Suprapubic skin (tissue), 4 donors: ENCODE measurements around the gene HOXC4.
"Not testable (repeated sequence)": the region's sequence is repeated elsewhere in the genome, so short reads cannot be mapped to it uniquely, and the experiment has no call there.

Source experiments
- POLR2A ChIP-seq, 2 donors: fragments of 450-650 bp; IDR thresholded peaks; one replicate each; pipeline ENCODE4 v1.6.1; 2017; ENCODE audit warnings: antibody characterized with exemption in 2 of 2, mild to moderate bottlenecking in 2 of 2, moderate library complexity in 2 of 2
- POLR2AphosphoS5 ChIP-seq, 3 donors: sonication (generic); formaldehyde crosslinking; IDR thresholded peaks; one replicate each; pipeline ENCODE4 v1.6.1; 2017; ENCODE audit warnings: antibody characterized with exemption in 3 of 3
- TF ChIP-seq, protein P1 (sequence below), 2 donors: fragments of 200-600 bp in 1 of 2; fragments of 450-650 bp in 1 of 2; sonication (generic) in 1 of 2; IDR thresholded peaks; one replicate each; pipeline ENCODE4 v1.5.1; 2016 to 2019; ENCODE audit warnings: antibody characterized with exemption in 2 of 2, mild to moderate bottlenecking in 1 of 2, moderate library complexity in 1 of 2

- not testable (repeated sequence) for TF ChIP-seq POLR2AphosphoS5, POLR2A (IDR thresholded peaks at IDR 0.05)
- TF ChIP-seq, protein P1, sequence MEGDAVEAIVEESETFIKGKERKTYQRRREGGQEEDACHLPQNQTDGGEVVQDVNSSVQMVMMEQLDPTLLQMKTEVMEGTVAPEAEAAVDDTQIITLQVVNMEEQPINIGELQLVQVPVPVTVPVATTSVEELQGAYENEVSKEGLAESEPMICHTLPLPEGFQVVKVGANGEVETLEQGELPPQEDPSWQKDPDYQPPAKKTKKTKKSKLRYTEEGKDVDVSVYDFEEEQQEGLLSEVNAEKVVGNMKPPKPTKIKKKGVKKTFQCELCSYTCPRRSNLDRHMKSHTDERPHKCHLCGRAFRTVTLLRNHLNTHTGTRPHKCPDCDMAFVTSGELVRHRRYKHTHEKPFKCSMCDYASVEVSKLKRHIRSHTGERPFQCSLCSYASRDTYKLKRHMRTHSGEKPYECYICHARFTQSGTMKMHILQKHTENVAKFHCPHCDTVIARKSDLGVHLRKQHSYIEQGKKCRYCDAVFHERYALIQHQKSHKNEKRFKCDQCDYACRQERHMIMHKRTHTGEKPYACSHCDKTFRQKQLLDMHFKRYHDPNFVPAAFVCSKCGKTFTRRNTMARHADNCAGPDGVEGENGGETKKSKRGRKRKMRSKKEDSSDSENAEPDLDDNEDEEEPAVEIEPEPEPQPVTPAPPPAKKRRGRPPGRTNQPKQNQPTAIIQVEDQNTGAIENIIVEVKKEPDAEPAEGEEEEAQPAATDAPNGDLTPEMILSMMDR (IDR thresholded peaks at IDR 0.05) = not testable (repeated sequence)
These were observed 24.2 kb downstream of the HOXC4 start for GRCh38 chr12:54077843-54078242.
